Measurements from ENCODE around the gene STON1.

Gene STON1

DNA sequence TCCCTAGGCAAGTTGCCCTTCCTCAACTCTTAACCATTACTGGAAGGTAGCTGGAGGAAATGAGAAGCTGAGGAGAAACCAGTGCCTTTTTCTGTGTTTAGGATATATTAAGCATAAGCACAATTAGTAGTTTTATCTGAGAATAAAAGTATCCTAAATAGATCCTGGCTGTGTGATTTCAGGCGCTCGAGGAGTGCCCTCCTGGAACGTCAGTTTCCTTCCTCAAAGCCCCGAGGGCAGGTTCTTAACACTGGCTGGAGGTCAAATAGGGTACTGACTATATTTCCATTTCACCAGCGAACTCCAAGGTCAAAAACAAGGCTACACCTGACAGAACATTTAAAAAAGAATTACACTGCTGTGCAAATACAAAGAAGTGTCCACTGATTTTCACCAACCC, 1.5 kb upstream of the STON1 start:
- TF ChIP-seq, protein P1, sequence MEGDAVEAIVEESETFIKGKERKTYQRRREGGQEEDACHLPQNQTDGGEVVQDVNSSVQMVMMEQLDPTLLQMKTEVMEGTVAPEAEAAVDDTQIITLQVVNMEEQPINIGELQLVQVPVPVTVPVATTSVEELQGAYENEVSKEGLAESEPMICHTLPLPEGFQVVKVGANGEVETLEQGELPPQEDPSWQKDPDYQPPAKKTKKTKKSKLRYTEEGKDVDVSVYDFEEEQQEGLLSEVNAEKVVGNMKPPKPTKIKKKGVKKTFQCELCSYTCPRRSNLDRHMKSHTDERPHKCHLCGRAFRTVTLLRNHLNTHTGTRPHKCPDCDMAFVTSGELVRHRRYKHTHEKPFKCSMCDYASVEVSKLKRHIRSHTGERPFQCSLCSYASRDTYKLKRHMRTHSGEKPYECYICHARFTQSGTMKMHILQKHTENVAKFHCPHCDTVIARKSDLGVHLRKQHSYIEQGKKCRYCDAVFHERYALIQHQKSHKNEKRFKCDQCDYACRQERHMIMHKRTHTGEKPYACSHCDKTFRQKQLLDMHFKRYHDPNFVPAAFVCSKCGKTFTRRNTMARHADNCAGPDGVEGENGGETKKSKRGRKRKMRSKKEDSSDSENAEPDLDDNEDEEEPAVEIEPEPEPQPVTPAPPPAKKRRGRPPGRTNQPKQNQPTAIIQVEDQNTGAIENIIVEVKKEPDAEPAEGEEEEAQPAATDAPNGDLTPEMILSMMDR (IDR thresholded peaks at IDR 0.05; ENCODE audit: low read depth, low read length), result no peak
- DNase-seq (ENCODE audit: extremely low read depth, low read depth), result no peak

DNA sequence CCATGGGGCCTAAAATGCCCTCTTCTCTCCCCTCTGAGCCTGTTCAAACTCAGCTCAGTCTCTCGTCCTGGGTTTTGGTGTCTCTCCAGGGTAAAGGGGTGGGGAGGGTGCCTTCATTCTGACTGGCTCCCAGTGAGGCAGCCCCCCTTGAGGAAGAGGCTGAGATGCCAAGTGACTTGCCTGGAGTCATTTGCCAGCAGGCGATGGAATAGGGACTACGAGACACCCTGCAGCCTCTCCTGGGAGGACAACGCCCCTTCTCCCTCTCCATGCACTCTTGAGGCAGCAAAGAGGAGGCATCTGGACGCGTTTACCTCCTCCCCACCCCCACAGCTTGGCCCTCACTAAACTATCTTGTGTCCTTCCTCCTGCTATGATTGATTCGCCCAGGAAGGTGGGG, 760 bp upstream of the STON1 start:
- TF ChIP-seq, protein P1 (IDR thresholded peaks at IDR 0.05; ENCODE audit: low read depth, low read length), result no peak
- no peak for DNase-seq (ENCODE audit: extremely low read depth, low read depth)

DNA sequence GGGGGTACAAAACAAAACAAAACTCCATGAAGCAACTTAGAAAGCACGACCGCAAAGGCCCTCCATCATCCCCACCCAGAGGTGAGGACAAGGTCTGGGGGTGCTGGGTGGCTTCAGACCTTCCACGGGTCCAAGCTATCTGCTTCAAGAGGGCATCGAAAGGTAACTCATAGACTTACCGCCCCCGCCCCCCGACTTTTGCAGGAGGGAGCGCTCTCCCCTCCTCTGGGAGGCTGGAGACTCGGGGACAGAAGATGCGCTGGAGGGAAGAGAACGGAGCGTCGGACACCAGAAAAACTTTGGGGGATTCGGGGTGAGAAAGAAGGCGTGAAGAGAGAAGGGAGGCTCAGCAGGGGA, 300 bp upstream of the STON1 start:
- no peak for DNase-seq (ENCODE audit: extremely low read depth, low read depth)

DNA sequence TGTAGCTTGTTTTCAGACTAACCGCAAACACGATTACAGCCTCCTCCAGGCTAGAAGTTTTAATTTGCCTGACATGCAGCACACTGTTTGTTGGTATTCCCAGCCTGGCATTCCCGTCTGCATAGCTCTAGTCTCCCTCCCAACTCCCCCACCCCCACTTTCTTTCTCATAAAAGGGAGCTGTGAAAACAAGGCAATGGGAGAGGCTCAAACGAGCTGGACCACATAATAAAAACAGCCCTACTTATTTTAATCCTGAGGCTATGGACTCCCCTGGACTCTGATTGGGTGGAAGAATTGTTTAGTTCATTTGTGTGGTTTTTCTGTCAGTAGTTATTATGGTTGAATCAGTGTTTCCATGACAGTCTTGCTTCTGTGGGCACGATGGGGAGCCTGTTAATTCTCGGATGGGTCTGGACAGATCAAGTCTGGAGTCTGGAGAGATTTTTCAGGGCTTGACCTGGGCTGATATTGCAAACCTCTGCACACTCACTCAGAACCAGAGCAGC, 1.2 kb downstream of the STON1 start:
- peak; percentile 81 for DNase-seq (ENCODE audit: extremely low read depth, low read depth)

More for the DNA sequence above, 300 bp upstream of the STON1 start:
- TF ChIP-seq, protein P1 (IDR thresholded peaks at IDR 0.05; ENCODE audit: low read depth, low read length), result no peak

DNA sequence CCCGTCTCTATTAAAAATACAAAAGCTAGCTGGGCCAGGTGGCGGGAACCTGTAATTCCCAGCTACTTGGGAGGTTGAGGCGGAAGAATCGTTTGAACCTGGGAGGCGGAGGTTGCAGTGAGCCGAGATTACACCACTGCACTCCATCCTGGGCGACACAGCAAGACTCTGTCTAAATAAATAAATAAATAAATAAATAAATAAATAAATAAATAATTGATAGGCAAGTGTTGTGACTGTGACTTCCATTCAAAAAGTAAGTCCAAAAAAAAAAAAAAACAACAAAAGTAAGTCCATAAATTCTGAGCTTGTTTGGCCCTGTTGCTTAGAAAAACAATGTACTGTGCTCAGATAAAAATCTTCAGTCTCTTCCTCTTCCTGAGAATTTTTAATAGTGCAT, 2.2 kb downstream of the STON1 start:
- TF ChIP-seq, protein P1 (IDR thresholded peaks at IDR 0.05; ENCODE audit: low read depth, low read length), result no peak
- no peak for DNase-seq (ENCODE audit: extremely low read depth, low read depth)

More for the DNA sequence above, 1.2 kb downstream of the STON1 start:
- TF ChIP-seq, protein P1 (IDR thresholded peaks at IDR 0.05; ENCODE audit: low read depth, low read length), result no peak

DNA sequence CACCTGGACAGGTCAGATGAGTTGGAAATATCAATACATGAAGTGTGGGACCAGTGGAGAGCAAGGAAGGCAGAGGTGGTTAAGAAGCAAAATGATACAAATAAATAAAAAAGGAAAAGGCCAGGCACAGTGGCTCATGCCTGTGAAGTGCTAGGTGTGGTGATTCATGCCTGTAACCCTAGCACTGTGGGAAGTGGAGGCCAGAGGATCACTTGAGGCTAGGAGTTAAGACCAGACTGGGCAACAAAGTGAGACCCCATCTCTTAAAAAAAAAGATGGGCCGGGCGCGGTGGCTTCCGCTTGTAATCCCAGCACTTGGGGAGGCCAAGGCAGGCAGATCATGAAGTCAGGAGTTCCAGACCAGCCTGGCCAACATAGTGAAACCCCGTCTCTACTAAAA, 2.9 kb downstream of the STON1 start:
- TF ChIP-seq, protein P1 (IDR thresholded peaks at IDR 0.05; ENCODE audit: low read depth, low read length), result no peak
- DNase-seq (ENCODE audit: extremely low read depth, low read depth), result no peak

DNA sequence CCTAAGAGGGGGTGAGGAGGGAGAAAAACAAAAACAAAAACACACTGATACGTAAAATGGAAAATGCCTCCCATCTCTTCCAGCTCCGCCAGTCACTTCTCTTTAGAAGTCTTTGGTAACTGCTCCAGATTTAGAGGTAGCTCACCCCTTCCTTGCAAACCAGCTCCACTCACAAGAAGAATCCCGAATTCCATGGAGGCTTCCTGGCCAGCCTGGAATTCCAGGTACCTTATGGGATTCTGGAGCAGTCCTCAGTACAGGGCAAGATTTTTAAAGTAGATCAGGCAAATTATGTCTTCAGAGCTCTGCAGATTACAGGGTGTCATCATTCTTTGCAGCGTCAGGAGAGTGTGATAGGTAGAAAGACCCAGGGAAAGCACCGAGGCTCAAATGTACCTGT, 4.8 kb downstream of the STON1 start:
- TF ChIP-seq, protein P1 (IDR thresholded peaks at IDR 0.05; ENCODE audit: low read depth, low read length), result no peak
- DNase-seq (ENCODE audit: extremely low read depth, low read depth), result no peak

All from AG09319 (cell line).